MG63 (cell line): ENCODE results near the gene JAG2. TPM values are rescaled to one million over a fixed set of nuclear protein-coding genes. Genes with fewer than 3 reads are reported as not detected.

Experiments
- DNase-seq: peaks from one replicate; pipeline ENCODE4 v3.0.0-alpha.2; 2020
- H3K27me3 ChIP-seq: fragments of 250-450 bp; sonication (Bioruptor Pico); 2 replicates; pipeline ENCODE4 v1.5.1; 2020; ENCODE audit warnings: mild to moderate bottlenecking, moderate library complexity
- H3K36me3 ChIP-seq: fragments of 250-450 bp; sonication (Bioruptor Pico); 2 replicates; pipeline ENCODE4 v1.5.1; 2020; ENCODE audit warnings: mild to moderate bottlenecking, moderate library complexity
- H3K4me3 ChIP-seq: fragments of 250-450 bp; sonication (Bioruptor Pico); 2 replicates; pipeline ENCODE4 v1.5.1; 2020; ENCODE audit warnings: mild to moderate bottlenecking, moderate library complexity
- H3K9me3 ChIP-seq: fragments of 250-450 bp; sonication (Bioruptor Pico); 2 replicates; pipeline ENCODE4 v1.5.1; 2020; ENCODE audit warnings: mild to moderate bottlenecking, moderate library complexity
- total RNA-seq: library from RNA; depleted of rRNA; stranded (reverse); fragments of >200 nt; shearing (Covaris generic); gene quantifications from 2 replicates; pipeline ENCODE4 v1.2.3, GENCODE V29; 2014; ENCODE audit warnings: low replicate concordance

JAG2 gene
- total RNA-seq, 1 experiment from 2014 or later, result 3.1 TPM

DNA sequence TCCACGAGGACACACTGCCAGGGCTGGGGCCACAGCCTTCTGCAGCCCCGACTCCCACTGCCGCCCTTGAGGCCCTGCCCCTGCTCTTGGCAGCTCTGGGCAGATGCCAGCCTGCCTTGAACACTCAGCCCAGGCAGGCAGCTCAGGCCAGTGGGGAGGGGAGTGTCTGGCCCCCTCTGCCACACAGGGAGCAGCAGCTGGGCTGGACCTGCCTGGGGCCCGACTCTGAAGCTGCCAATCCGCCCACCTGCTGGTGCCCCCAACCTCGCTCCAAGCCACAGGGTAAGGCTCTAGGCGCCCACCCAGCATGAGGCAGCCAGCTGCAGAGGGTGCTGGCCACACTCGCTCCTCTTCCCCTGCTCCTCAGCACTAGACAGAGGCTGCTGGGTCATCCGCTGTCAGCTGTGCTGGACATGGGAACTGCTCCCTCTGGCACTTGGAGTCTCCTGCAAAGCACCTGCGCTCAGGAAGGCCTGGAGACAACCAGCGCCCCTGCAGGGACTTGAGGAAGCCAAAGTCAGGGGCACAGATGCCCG, 37.2 kb upstream of the JAG2 start:
- Histone ChIP-seq H3K36me3 (no peaks in the 10 kb centered on the region), H3K9me3 (no peaks in the 10 kb centered on the region), H3K27me3 (no peaks in the 10 kb centered on the region), H3K4me3 (no peak overlapping the region)
- DNase-seq, result peak; percentile 38

DNA sequence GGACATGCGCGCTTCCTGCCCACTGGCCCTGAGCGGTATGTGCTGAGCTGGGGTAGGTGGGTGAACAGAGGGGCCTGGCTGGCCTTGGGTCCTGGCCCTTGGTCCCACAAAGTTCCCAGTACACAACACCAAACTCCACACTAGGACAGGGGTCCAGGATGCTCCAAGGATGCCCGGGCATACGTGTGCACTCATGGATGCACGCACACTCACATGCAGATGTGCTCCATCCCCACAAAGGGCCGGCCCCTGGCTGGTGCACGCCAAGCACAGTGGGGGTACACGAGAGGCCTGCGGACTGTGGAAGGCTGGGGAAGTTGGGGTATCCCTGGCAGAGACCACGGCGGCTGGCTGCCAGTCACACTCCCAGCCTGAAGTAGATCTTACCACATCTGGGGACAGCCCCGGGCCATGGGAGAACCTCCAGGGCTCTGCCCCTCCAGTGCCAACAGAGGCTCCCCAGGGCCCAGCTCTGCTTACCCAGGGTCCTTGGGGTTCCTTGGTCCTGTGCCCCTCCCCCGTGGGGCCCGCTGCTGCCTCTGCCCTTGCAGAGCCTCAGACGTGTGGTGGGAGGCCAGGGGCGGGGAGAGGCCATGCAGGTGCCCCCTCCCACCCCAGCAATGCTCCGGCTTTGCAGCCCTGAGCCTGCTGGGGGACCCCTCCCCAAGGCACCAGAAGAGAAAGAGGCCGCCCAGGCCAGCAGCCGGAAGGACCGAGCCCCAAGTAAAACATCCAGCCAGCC, 36.5 kb upstream of the JAG2 start:
- Histone ChIP-seq H3K4me3 (no peak overlapping the region), H3K9me3 (no peaks in the 10 kb centered on the region), H3K36me3 (no peaks in the 10 kb centered on the region), H3K27me3 (no peaks in the 10 kb centered on the region)
- no peak for DNase-seq

DNA sequence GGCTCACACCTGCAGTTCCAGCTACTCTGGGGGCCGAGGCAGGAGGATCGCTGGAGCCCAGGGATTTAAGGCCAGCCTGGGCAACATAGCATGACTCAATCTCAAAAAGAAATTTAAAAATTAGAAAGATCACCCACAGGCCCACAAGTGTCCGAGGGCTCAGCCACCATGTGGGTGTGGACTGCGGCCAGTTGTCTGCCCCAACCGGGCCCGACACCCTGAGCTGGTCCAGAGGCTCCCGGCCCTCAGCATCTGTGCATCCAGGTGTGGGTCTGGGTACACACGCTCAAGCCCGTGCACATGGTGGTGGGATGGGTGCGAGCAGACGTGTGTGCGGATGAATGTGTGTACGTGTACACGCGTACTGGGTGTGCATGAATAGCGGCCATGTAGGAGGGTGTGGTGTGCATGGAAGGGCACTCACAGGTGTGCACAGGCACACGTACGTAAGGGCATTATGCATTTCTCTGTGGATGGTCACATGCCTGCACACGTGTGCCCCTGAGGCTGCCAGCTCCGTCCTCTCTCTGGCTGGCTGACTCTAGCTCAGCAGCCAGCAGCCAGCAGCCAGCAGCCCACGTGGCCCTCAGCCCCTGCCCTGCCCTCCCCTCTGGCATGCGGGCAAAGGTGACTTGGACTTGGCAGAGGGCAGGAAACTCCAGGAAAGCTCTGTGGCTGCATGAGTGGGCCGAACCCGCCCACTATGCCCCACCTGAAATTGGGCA, 35.8 kb upstream of the JAG2 start:
- peak; percentile 41 for DNase-seq
- no peak overlapping the region for H3K4me3 ChIP-seq
- H3K36me3 ChIP-seq, result no peaks in the 10 kb centered on the region
- no peaks in the 10 kb centered on the region for H3K27me3 ChIP-seq
- H3K9me3 ChIP-seq, result no peaks in the 10 kb centered on the region

DNA sequence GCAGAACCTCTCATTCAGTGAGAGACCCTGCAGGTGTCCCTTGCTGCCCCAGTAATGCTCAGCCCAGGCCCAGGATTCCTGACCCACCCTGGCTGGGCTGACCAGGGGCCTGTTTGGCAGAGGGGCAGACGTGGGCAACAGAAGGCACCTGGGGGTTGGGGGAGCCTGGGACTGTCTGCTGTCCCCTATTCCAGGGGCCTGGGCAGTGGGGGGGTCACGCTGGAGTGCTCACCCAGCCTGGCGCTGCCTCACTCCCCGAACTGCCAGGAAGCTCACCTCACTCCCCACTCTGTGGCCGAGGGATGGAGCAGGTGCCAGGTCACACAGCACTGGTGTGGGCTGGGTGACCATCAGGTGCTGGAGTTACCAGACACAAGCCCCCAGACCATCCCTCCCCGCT, 35.1 kb upstream of the JAG2 start:
- Histone ChIP-seq H3K27me3 (no peaks in the 10 kb centered on the region), H3K4me3 (no peak overlapping the region), H3K36me3 (no peaks in the 10 kb centered on the region), H3K9me3 (no peaks in the 10 kb centered on the region)
- no peak for DNase-seq

DNA sequence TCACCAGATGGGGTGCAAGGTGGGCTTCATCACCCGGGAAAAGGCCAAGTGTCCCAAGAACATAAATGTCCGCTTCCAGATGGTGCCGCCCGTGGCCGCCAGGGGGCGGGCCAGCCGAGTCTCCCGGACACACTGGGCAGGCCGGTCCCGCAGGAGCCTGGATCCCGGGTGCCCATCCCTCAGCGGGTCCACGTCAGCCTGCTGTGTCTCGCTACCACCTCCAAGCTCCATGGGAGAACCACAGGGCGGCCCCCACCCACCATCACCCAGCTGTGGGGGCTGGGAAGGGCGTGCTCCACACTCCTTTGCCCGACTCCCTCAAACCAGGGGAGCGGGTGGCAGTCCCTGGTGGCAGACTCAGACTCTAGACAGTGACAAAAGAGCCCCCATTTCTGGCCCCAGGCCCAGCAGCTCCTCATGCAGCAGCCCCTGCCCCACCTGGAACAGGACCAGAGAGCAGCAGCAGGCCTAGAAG, 34.5 kb upstream of the JAG2 start:
- Histone ChIP-seq H3K4me3 (no peak overlapping the region), H3K36me3 (no peaks in the 10 kb centered on the region), H3K9me3 (no peaks in the 10 kb centered on the region), H3K27me3 (no peaks in the 10 kb centered on the region)
- DNase-seq, result peak; percentile 60

DNA sequence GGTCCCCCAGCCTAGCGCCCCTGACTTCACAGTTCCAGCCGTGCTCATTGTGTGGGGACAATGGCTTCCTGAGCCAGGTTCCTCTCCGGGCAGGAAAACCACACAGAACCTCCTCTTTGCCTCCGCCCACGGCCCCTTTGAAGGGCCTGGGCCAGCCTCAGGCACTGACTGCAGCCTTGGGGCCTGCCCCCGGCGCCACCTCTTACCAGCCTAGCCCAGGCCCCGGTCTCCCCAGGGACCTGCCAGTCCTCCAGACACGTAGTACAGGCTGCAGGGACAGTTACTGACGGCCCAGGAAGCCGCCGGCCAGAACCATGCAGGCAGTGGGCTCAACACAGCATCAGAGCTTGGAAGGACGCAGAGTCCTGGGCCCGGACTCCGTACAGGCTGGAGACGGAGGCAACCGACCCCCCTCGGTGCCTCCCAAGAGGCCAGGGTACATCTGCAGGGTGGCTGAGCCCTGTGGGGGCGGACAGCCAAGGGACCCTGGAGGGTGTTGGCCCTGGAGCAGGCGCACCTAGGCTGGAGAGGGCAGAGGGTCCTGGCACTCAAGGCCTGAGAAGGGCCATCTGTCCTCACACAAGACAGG, 33.4 kb upstream of the JAG2 start:
- H3K9me3 ChIP-seq, result no peaks in the 10 kb centered on the region
- H3K27me3 ChIP-seq, result no peaks in the 10 kb centered on the region
- DNase-seq, result no peak
- no peaks in the 10 kb centered on the region for H3K36me3 ChIP-seq
- H3K4me3 ChIP-seq, result no peak overlapping the region

DNA sequence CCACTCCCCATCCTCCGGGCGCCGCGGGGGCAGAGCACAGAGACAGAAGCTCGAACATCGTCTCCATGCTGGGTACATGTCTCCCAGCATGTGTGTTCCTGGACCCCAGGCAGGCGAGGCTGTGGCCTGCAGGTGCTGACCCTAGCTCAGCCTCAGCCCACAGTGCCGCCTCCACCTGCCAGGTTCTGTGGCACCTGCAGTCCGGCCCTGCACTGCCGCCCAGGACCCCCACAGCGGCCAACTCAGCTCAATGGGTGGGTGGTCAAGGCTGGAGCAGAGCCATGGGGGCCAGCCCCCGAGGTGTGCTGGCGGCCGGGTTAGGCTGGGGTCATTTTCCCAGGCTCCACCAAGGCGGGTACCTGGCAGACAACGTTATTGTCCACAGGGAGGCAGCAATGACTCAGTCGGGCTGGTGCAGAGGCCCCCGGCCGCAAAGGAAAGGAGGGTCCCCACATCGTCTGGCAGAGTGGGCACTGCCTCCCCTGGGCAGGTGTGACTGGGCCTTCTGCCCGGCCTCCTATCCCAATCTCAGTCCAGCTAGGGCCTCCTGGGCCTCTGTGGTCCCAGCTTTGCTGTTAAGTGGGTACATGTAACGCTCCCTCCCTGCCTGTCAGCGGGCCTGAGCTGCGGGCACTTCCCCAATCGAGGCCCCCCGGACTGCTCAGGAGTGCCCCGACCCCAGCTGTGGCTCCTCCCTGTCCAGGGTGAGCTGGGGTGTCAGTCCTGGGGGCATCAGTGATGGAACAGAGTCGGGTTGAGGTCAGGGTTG, 32.8 kb upstream of the JAG2 start:
- H3K36me3 ChIP-seq, result no peaks in the 10 kb centered on the region
- H3K4me3 ChIP-seq, result no peak overlapping the region
- no peaks in the 10 kb centered on the region for H3K9me3 ChIP-seq
- no peaks in the 10 kb centered on the region for H3K27me3 ChIP-seq
- DNase-seq, result no peak

DNA sequence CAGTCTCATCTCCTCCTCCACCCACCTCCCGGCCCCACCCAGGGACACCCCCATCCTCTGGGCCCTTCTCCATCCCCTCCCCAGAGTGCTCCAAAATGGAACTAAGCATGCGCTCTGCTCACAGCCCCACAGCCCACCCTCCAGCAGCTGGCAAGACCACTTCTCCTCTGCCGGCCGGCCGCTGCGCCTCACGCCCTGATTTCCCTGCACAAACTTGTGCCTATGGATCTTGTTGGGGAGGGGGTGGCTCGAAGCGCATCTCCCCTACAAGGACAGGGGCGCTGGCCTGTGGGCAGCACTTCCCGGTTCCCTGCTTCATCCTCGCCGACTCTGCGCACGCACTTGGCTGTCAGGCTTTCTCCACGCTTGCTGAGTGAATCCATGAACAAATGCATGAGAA, 32.1 kb upstream of the JAG2 start:
- H3K36me3 ChIP-seq, result no peaks in the 10 kb centered on the region
- H3K4me3 ChIP-seq, result no peak overlapping the region

DNA sequence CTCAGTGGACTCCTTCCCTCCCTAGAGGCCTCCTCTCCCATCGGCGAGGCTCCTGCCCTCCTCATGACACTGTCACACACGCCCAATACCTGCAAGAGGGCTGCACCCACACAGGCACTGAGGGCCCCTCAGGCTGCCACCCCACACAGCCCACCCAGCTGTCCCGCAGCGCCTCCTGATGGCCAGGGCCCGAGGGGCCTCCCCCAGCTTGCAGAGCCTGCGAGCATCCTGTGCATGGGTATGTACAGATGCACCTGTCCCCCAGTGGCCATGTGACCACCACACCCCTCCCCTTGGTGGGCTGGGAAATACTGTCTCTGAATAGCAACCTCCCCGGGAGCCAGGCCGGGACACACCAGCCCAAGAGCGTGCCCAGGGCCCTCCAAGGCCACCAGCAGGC, 31.5 kb upstream of the JAG2 start:
- DNase-seq, result no peak
- H3K27me3 ChIP-seq, result no peaks in the 10 kb centered on the region

More for the DNA sequence above, 32.1 kb upstream of the JAG2 start:
- Histone ChIP-seq H3K27me3 (no peaks in the 10 kb centered on the region), H3K9me3 (no peaks in the 10 kb centered on the region)
- no peak for DNase-seq

DNA sequence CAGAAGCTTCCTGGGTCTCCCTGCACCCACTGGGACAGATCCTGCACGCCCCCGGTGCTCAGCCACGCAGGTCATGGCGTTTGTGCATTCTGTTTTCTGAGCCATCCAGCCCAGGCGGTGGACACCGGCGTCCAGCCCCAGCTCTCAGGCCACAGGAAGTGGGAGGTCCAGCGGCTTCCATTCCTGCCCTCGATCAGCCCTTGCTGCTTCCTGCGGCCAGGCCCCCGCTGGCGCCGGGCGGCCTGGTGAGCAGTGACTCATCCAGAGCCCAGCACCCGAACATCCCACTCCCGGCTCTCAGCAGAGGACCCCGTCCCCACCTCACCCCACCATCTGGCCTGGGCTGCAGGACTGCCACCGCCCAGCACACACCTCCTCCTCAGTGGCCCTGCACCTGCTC, 30.5 kb upstream of the JAG2 start:
- Histone ChIP-seq H3K9me3 (no peaks in the 10 kb centered on the region), H3K36me3 (no peaks in the 10 kb centered on the region), H3K4me3 (no peak overlapping the region), H3K27me3 (no peaks in the 10 kb centered on the region)
- DNase-seq, result peak; percentile 40

More for the DNA sequence above, 31.5 kb upstream of the JAG2 start:
- no peak overlapping the region for H3K4me3 ChIP-seq
- no peaks in the 10 kb centered on the region for H3K36me3 ChIP-seq
- no peaks in the 10 kb centered on the region for H3K9me3 ChIP-seq

DNA sequence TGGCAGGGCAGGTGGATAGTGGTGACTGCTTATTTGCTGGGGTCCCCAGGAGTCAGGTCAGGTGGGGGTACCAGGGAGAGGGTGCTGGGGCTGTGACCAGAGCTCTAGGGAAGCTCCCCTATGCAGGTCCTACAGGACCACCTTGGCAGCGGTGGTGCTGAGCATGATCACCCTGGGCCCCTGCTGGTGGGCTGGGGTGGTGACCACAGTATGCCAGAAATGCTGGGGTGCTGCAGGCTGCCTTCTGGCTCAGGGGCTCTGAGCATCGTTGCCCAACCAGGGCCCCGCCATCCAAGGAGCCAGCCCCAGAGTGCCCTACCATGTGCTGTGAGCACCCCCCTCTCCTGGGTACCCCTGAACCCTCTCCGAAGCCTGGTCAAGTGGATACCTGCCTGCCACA, 30.0 kb upstream of the JAG2 start:
- Histone ChIP-seq H3K36me3 (no peaks in the 10 kb centered on the region), H3K9me3 (no peaks in the 10 kb centered on the region), H3K27me3 (no peaks in the 10 kb centered on the region), H3K4me3 (no peak overlapping the region)
- no peak for DNase-seq

DNA sequence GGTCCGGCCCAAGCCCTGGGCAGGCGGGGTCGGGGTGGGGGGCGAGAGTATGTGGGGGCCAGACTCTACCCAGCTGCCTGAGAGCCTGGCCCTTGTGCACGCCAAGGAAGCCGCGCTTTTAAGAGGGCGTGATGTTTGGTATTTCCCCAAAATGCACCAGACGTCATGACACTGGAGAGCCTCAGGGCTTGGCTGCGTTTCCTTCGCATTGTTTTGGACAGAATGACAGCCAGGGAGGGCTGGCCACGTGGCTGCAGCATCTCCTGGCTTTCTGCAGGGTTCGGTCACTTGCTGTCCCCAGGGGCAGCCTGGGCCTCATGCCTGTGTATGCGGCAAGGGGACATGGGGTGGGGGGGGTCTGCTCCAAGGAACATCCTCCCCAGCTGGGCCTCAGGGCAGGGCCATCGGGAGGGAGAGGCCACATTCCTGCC, 28.6 kb upstream of the JAG2 start:
- Histone ChIP-seq H3K36me3 (no peaks in the 10 kb centered on the region), H3K9me3 (no peaks in the 10 kb centered on the region), H3K4me3 (no peak overlapping the region), H3K27me3 (no peaks in the 10 kb centered on the region)
- DNase-seq, result peak; percentile 18

DNA sequence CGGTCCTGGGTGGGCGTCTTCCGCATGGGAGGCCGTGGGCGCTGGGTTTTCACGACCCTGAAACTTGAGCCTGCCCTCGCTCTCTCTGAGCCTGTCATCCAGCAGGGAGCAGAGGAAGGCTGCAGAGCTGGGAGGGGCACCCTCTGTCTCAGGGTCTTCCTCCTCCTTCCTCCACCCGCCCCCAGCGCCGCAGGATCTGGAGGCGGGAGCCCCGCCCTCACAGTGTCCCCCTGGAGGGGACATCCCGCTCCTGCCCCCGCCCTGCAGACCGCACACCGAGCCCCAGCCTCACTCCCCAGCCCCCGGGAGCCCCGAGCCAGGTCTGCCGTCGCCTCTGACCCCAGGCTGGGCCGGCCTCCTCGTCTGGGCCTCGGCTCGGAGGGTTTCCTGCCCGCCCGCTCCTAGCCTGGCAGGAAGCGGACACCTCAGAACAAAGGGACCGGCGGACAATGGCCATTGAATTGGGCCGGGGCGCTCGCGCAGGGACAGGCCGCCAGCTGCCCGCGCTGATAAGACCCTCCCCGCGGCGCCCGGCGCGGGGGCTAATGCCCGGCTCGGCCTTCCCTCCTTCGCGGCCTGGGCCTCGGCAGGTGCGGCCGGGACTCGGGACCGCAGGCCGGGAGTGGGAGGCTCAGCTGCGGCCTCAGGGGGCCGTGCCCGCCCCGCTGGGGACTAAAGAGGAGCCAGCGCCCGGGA, 27.8 kb upstream of the JAG2 start:
- no peak overlapping the region for H3K4me3 ChIP-seq
- H3K9me3 ChIP-seq, result no peaks in the 10 kb centered on the region
- no peak for DNase-seq
- no peaks in the 10 kb centered on the region for H3K27me3 ChIP-seq
- H3K36me3 ChIP-seq, result no peaks in the 10 kb centered on the region

DNA sequence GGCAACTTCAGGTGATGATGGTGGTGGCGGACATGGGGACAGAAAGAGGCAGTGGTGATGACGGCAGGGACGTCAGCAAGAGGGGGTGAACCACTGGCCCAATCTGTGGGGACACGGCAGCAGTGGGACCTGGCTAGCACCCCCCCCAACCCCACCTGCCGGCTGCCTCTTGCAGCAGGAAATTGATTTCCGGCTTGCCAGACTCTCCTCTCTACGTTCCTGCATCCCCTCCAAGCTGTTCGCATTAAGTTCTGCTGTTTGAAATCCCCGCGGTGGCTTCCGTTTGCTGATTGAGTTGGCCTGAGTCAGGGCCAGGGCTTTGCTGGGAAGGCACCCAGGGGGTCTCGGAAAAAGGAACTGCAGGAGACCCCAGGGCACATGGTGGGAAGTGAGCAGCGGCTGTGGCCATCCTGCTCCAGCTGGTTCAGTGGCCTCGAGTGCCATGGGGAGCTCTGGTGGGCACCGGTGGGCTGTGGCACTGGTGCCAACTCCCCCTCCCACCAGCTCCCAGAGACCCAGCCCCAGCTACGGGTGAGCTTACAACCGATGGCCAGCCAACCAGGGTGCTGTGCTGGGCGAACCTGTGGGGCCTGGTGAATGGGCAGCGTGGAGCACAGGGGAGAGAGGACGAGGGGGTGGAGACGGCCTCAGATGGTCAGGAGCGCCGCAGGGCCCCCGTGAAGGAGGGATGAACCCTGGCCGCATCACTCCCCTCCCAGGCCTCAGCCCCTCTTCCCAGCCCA, 27.1 kb upstream of the JAG2 start:
- Histone ChIP-seq H3K36me3 (no peaks in the 10 kb centered on the region), H3K4me3 (no peak overlapping the region), H3K27me3 (no peaks in the 10 kb centered on the region), H3K9me3 (no peaks in the 10 kb centered on the region)
- DNase-seq, result no peak

DNA sequence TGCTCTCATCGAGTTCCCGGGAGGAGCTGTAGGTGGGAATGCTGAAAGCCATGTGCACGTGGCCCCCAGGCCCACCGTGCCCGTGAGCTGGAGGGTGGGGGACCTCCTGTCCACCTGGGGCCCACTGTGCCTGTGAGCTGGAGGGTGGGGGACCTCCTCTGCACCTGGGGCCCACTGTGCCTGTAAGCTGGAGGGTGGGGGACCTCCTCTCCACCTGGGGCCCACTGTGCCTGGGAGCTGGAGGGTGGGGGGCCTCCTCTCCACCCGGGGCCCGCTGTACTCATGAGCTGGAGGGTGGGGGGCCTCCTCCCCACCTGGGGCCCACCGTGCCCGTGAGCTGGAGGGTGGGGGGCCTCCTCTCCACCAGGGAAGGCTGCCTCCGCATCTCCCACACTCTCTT, 26.5 kb upstream of the JAG2 start:
- Histone ChIP-seq H3K36me3 (no peaks in the 10 kb centered on the region), H3K27me3 (no peaks in the 10 kb centered on the region), H3K9me3 (no peaks in the 10 kb centered on the region), H3K4me3 (no peak overlapping the region)
- no peak for DNase-seq
